ENCODE measurements around the gene LMTK3. TPM values are rescaled to one million over a fixed set of nuclear protein-coding genes. Genes with fewer than 3 reads are reported as not detected.

The LMTK3 gene
- total and polyA plus RNA-seq, 9 of the 15 experiments (the other 6 are each of a cell fraction or from before 2014, with no cell fraction given) = 0.35 to 12.3 (median 2.0) TPM; not detected in 2

- TF ChIP-seq MCM7 (IDR thresholded peaks at IDR 0.05) (no peak), MXI1 (IDR thresholded peaks at IDR 0.05; ENCODE audit: low read depth, low read length) (peak; percentile 98), ZNF3 (CRISPR knock-in tag; IDR thresholded peaks at IDR 0.05) (no peak), KHSRP (IDR thresholded peaks at IDR 0.05) (0 out of 2 replicates have a peak, but pooled peaks have one; percentile 27), ZNF217 (CRISPR knock-in tag; IDR thresholded peaks at IDR 0.05) (no peak), NRF1 (conservative IDR thresholded peaks at IDR 0.05 in 1 of 2, IDR thresholded peaks at IDR 0.05 in 1 of 2) (peak; percentile 55 to 67), NR4A1 (CRISPR knock-in tag; IDR thresholded peaks at IDR 0.05) (no peak), NR4A1 (tag; IDR thresholded peaks at IDR 0.05) (no peak), SUPT5H (IDR thresholded peaks at IDR 0.05) (peak; percentile 89), FOXK2 (conservative IDR thresholded peaks at IDR 0.05 in 1 of 2, IDR thresholded peaks at IDR 0.05 in 1 of 2; ENCODE audit: low read depth in 2 of 2) (peak; percentile 79 to 82), KDM5B (IDR thresholded peaks at IDR 0.05; ENCODE audit: insufficient replicate concordance, low read depth, low read length) (peak; percentile 78), TEAD4 (IDR thresholded peaks at IDR 0.05; ENCODE audit: low read length) (no peak), TEAD4 (CRISPR knock-in tag; IDR thresholded peaks at IDR 0.05; ENCODE audit: borderline replicate concordance) (no peak), CLOCK (CRISPR knock-in tag; IDR thresholded peaks at IDR 0.05; ENCODE audit: borderline replicate concordance) (no peak), ZNF75A (CRISPR knock-in tag; IDR thresholded peaks at IDR 0.05) (no peak), CHCHD3 (CRISPR knock-in tag; IDR thresholded peaks at IDR 0.05) (no peak), NFYB (IDR thresholded peaks at IDR 0.05; ENCODE audit: extremely low read depth, insufficient read length) (no peak), CBFB (CRISPR knock-in tag; IDR thresholded peaks at IDR 0.05) (peak; percentile 66; the same call in 1 of the 2 replicates), HCFC1 (IDR thresholded peaks at IDR 0.05; ENCODE audit: low read depth, low read length) (peak; percentile 86), U2AF1 (optimal IDR thresholded peaks at IDR 0.05; ENCODE audit: low read depth, low read length) (no peak), BHLHE40 (IDR thresholded peaks at IDR 0.05; ENCODE audit: low read length) (peak; percentile 53), ZKSCAN8 (CRISPR knock-in tag; IDR thresholded peaks at IDR 0.05) (no peak), E2F5 (CRISPR knock-in tag; IDR thresholded peaks at IDR 0.05) (no peak), ZNF445 (CRISPR knock-in tag; IDR thresholded peaks at IDR 0.05; ENCODE audit: low read depth) (no peak), SMARCA4 (IDR thresholded peaks at IDR 0.05) (no peak), MTF1 (CRISPR knock-in tag; IDR thresholded peaks at IDR 0.05; ENCODE audit: borderline replicate concordance) (no peak), ZNF24 (IDR thresholded peaks at IDR 0.05) (no peak), IRF2 (CRISPR knock-in tag; IDR thresholded peaks at IDR 0.05) (no peak), ZNF140 (CRISPR knock-in tag; IDR thresholded peaks at IDR 0.05) (no peak)
Measured at GRCh38 chr19:48445606-48446481, 65.8 kb downstream of the LMTK3 start, which contains the start of gene GRWD1 (continued).
